Osteocyte (in vitro differentiated cells): Measurements from ENCODE around the gene TGFBI. TPM values are rescaled to one million over a fixed set of nuclear protein-coding genes. Genes with fewer than 3 reads are reported as not detected.

Source experiments
- DNase-seq: peaks from one replicate; pipeline ENCODE4 v3.0.0; 2021; ENCODE audit warnings: mixed read lengths; ENCODE audit not compliant: unreplicated experiment; ENCODE audit errors: extremely low spot score
- H3K27ac Mint-ChIP-seq: one replicate; pipeline ENCODE4 v1.8.0; 2021; ENCODE audit warnings: mild to moderate bottlenecking, mixed read lengths; ENCODE audit not compliant: unreplicated experiment
- H3K27me3 Mint-ChIP-seq: one replicate; pipeline ENCODE4 v1.8.0; 2021; ENCODE audit warnings: mixed read lengths; ENCODE audit not compliant: unreplicated experiment
- H3K36me3 Mint-ChIP-seq: one replicate; pipeline ENCODE4 v1.8.0; 2021; ENCODE audit warnings: mixed read lengths; ENCODE audit not compliant: unreplicated experiment
- H3K4me1 Mint-ChIP-seq: one replicate; pipeline ENCODE4 v1.8.0; 2021; ENCODE audit warnings: mixed read lengths; ENCODE audit not compliant: unreplicated experiment
- H3K4me3 Mint-ChIP-seq: one replicate; pipeline ENCODE4 v1.8.0; 2021; ENCODE audit warnings: mild to moderate bottlenecking, moderate library complexity, mixed read lengths; ENCODE audit not compliant: unreplicated experiment
- H3K9me3 Mint-ChIP-seq: one replicate; pipeline ENCODE4 v1.8.0; 2021; ENCODE audit warnings: mixed read lengths; ENCODE audit not compliant: unreplicated experiment
- CTCF ChIP-seq: fragments of 200-600 bp; sonication (generic); IDR thresholded peaks from 2 replicates; pipeline ENCODE4 v1.5.0; 2021; ENCODE audit warnings: antibody characterized with exemption, mild to moderate bottlenecking, moderate library complexity
- total RNA-seq: library from RNA; stranded (reverse); gene quantifications from 2 replicates; pipeline ENCODE4 v1.2.1, GENCODE V29; 2021

Gene TGFBI
- total RNA-seq, 1 donor from 2014 or later = 267 TPM

GRCh38 chr5:135985951-135986350 is 42.8 kb upstream of the TGFBI start:
- TF ChIP-seq CTCF = no peak
- Mint-ChIP-seq H3K9me3 (peaks cover 4% of the 10 kb centered on the region), H3K4me3 (no peak overlapping the region), H3K36me3 (peaks cover 3% of the 10 kb centered on the region), H3K27me3 (no peaks in the 10 kb centered on the region), H3K27ac (no peak overlapping the region), H3K4me1 (peaks cover 5% of the 10 kb centered on the region)
- no peak for DNase-seq

GRCh38 chr5:135986401-135986800 is 42.4 kb upstream of the TGFBI start:
- peak overlapping the region; percentile 61 for H3K27ac Mint-ChIP-seq
- no peak overlapping the region for H3K4me3 Mint-ChIP-seq
- peaks cover 3% of the 10 kb centered on the region for H3K36me3 Mint-ChIP-seq
- no peak for DNase-seq
- no peaks in the 10 kb centered on the region for H3K27me3 Mint-ChIP-seq
- TF ChIP-seq CTCF = no peak
- H3K9me3 Mint-ChIP-seq = peaks cover 4% of the 10 kb centered on the region
- peaks cover 5% of the 10 kb centered on the region for H3K4me1 Mint-ChIP-seq

- H3K9me3 Mint-ChIP-seq = peaks cover 4% of the 10 kb centered on the region
- TF ChIP-seq CTCF = no peak
- no peak for DNase-seq
- no peaks in the 10 kb centered on the region for H3K27me3 Mint-ChIP-seq
- H3K27ac Mint-ChIP-seq = peak overlapping the region; percentile 61
- no peak overlapping the region for H3K4me3 Mint-ChIP-seq
- peaks cover 5% of the 10 kb centered on the region for H3K4me1 Mint-ChIP-seq
- H3K36me3 Mint-ChIP-seq = peaks cover 3% of the 10 kb centered on the region
These were observed 41.8 kb upstream of the TGFBI start for GRCh38 chr5:135986891-135987401.

GRCh38 chr5:135988546-135988945 is 40.2 kb upstream of the TGFBI start:
- no peak for TF ChIP-seq CTCF
- Mint-ChIP-seq H3K36me3 (peaks cover 3% of the 10 kb centered on the region), H3K4me3 (no peak overlapping the region), H3K9me3 (peaks cover 4% of the 10 kb centered on the region), H3K4me1 (peaks cover 10% of the 10 kb centered on the region), H3K27ac (no peak overlapping the region), H3K27me3 (no peaks in the 10 kb centered on the region)
- no peak for DNase-seq

GRCh38 chr5:135989686-135990085 is 39.1 kb upstream of the TGFBI start:
- no peaks in the 10 kb centered on the region for H3K27me3 Mint-ChIP-seq
- peaks cover 21% of the 10 kb centered on the region for H3K4me1 Mint-ChIP-seq
- H3K36me3 Mint-ChIP-seq = peaks cover 3% of the 10 kb centered on the region
- no peak overlapping the region for H3K27ac Mint-ChIP-seq
- no peak for DNase-seq
- peaks cover 4% of the 10 kb centered on the region for H3K9me3 Mint-ChIP-seq
- H3K4me3 Mint-ChIP-seq = no peak overlapping the region
- no peak for TF ChIP-seq CTCF
